Muscle of leg (tissue), 11 donors: Measurements from ENCODE around the gene CRYBG3. TPM values are rescaled to one million over a fixed set of nuclear protein-coding genes. Genes with fewer than 3 reads are reported as not detected.
"Not testable (repeated sequence)": the region's sequence is repeated elsewhere in the genome, so short reads cannot be mapped to it uniquely, and the experiment has no call there.

Source experiments
- DNase-seq: peaks from one replicate; pipeline ENCODE4 v3.0.0; 2013
- H3K27ac ChIP-seq: one replicate; pipeline ENCODE4 v1.5.1; 2013; ENCODE audit warnings: mild to moderate bottlenecking, low read length, control low read depth
- H3K27me3 ChIP-seq: one replicate; pipeline ENCODE4 v1.6.1; 2013; ENCODE audit warnings: low read length; ENCODE audit not compliant: control insufficient read depth, insufficient read depth
- H3K36me3 ChIP-seq: one replicate; pipeline ENCODE4 v1.6.1; 2013; ENCODE audit warnings: low read length; ENCODE audit not compliant: control insufficient read depth, insufficient read depth
- H3K4me1 ChIP-seq: one replicate; pipeline ENCODE4 v1.6.1; 2013; ENCODE audit warnings: low read length; ENCODE audit not compliant: control insufficient read depth, insufficient read depth
- H3K4me3 ChIP-seq: one replicate; pipeline ENCODE4 v1.5.1; 2013; ENCODE audit warnings: low read length, control low read depth
- H3K9me3 ChIP-seq: replicated peaks from 2 replicates; pipeline ENCODE4 v1.6.1; 2013; ENCODE audit warnings: low read depth, low read length; ENCODE audit not compliant: control insufficient read depth
- WGBS: methylation state at CpG from one replicate; pipeline ENCODE4 v1.1.5; 2013; ENCODE audit warnings: missing lambda C conversion rate; ENCODE audit not compliant: insufficient coverage; 5-methylcytosine and 5-hydroxymethylcytosine counted together
- polyA plus RNA-seq, 8 donors: library from polyadenylated mRNA; unstranded; fragments of 120-200 nt; gene quantifications; one replicate each; pipeline versions ENCODE4 v1.2.1 to v1.2.3, GENCODE V29; 2013; ENCODE audit warnings: inconsistent platforms in 1 of 8, low replicate concordance in 1 of 8; ENCODE audit not compliant: insufficient read length in 8 of 8, insufficient read depth in 1 of 8
- total RNA-seq: library from RNA; stranded (reverse); fragments of 120-200 nt; gene quantifications from one replicate; pipeline ENCODE4 v1.2.4, GENCODE V29; 2013

The CRYBG3 gene
- total and polyA plus RNA-seq, 9 donors = 18.3 to 37.2 (median 22.5) TPM

- H3K4me3 ChIP-seq = no peak overlapping the region
- H3K36me3 ChIP-seq = peaks cover 21% of the 10 kb centered on the region
- DNase-seq = no peak
- H3K27me3 ChIP-seq = no peaks in the 10 kb centered on the region
- no CpG with 5 or more reads among the region's 1 CpG for WGBS
- no peaks in the 10 kb centered on the region for H3K4me1 ChIP-seq
- H3K27ac ChIP-seq = no peak overlapping the region
- H3K9me3 ChIP-seq = no peaks in the 10 kb centered on the region
Observed at GRCh38 chr3:97892852-97893251, 71.0 kb downstream of the CRYBG3 start.

GRCh38 chr3:97895216-97895615, 73.4 kb downstream of the CRYBG3 start:
- H3K27me3 ChIP-seq = no peaks in the 10 kb centered on the region
- no peaks in the 10 kb centered on the region for H3K4me1 ChIP-seq
- DNase-seq = no peak
- WGBS = no CpG with 5 or more reads among the region's 3 CpGs
- H3K27ac ChIP-seq = no peak overlapping the region
- H3K4me3 ChIP-seq = no peak overlapping the region
- no peaks in the 10 kb centered on the region for H3K9me3 ChIP-seq
- peaks cover 15% of the 10 kb centered on the region for H3K36me3 ChIP-seq

GRCh38 chr3:97896129-97896528, 74.3 kb downstream of the CRYBG3 start:
- DNase-seq = no peak
- no peak overlapping the region for H3K27ac ChIP-seq
- peaks cover 15% of the 10 kb centered on the region for H3K36me3 ChIP-seq
- H3K4me3 ChIP-seq = no peak overlapping the region
- no peaks in the 10 kb centered on the region for H3K4me1 ChIP-seq
- no peaks in the 10 kb centered on the region for H3K27me3 ChIP-seq
- H3K9me3 ChIP-seq = no peaks in the 10 kb centered on the region
- WGBS = no CpG with 5 or more reads among the region's 1 CpG

GRCh38 chr3:97896547-97896946, 74.7 kb downstream of the CRYBG3 start:
- Histone ChIP-seq H3K27me3 (no peaks in the 10 kb centered on the region), H3K36me3 (peaks cover 15% of the 10 kb centered on the region), H3K4me1 (no peaks in the 10 kb centered on the region), H3K27ac (no peak overlapping the region), H3K9me3 (no peaks in the 10 kb centered on the region), H3K4me3 (no peak overlapping the region)
- DNase-seq = no peak
- WGBS = 88% methylated on average over 1 of the region's 3 CpGs

- Histone ChIP-seq H3K9me3 (no peaks in the 10 kb centered on the region), H3K27ac (no peak overlapping the region), H3K36me3 (peaks cover 10% of the 10 kb centered on the region), H3K4me3 (no peak overlapping the region), H3K4me1 (no peaks in the 10 kb centered on the region), H3K27me3 (no peaks in the 10 kb centered on the region)
- no peak for DNase-seq
Observed at GRCh38 chr3:97899331-97899730, 77.5 kb downstream of the CRYBG3 start.

- H3K4me3 ChIP-seq = no peak overlapping the region
- H3K36me3 ChIP-seq = peaks cover 4% of the 10 kb centered on the region
- DNase-seq = peak; percentile 68
- H3K27me3 ChIP-seq = no peaks in the 10 kb centered on the region
- no peaks in the 10 kb centered on the region for H3K4me1 ChIP-seq
- peak overlapping the region; percentile 39 for H3K27ac ChIP-seq
- WGBS = no CpG with 5 or more reads among the region's 4 CpGs
- no peaks in the 10 kb centered on the region for H3K9me3 ChIP-seq
Observed at GRCh38 chr3:97901313-97902248, 79.8 kb downstream of the CRYBG3 start.

GRCh38 chr3:97909830-97910229, 88.0 kb downstream of the CRYBG3 start:
- H3K27ac ChIP-seq, H3K4me1 ChIP-seq, DNase-seq, H3K9me3 ChIP-seq, H3K36me3 ChIP-seq, H3K4me3 ChIP-seq, H3K27me3 ChIP-seq: not testable (repeated sequence)
- no CpG with 5 or more reads among the region's 3 CpGs for WGBS

GRCh38 chr3:97910236-97910831, 88.5 kb downstream of the CRYBG3 start:
- H3K27me3 ChIP-seq, H3K9me3 ChIP-seq, H3K27ac ChIP-seq, H3K36me3 ChIP-seq, H3K4me3 ChIP-seq, H3K4me1 ChIP-seq, DNase-seq: not testable (repeated sequence)
- 86% methylated on average over 12 of the region's 24 CpGs for WGBS

GRCh38 chr3:97910931-97911351, 89.1 kb downstream of the CRYBG3 start:
- H3K36me3 ChIP-seq = peaks cover 3% of the 10 kb centered on the region
- DNase-seq = peak; percentile 7
- no peaks in the 10 kb centered on the region for H3K9me3 ChIP-seq
- no peak overlapping the region for H3K4me3 ChIP-seq
- WGBS = 74% methylated on average over 2 of the region's 3 CpGs
- H3K27ac ChIP-seq = no peak overlapping the region
- no peaks in the 10 kb centered on the region for H3K27me3 ChIP-seq
- no peaks in the 10 kb centered on the region for H3K4me1 ChIP-seq

- Histone ChIP-seq H3K27ac (no peak overlapping the region), H3K27me3 (no peaks in the 10 kb centered on the region), H3K9me3 (no peaks in the 10 kb centered on the region), H3K4me1 (no peaks in the 10 kb centered on the region), H3K36me3 (peaks cover 3% of the 10 kb centered on the region), H3K4me3 (no peak overlapping the region)
- WGBS = 100% methylated on average over 1 of the region's 3 CpGs
- no peak for DNase-seq
Observed at GRCh38 chr3:97911459-97911858, 89.6 kb downstream of the CRYBG3 start.
